K562 (cell line): ENCODE results near the gene STAT4. TPM values are rescaled to one million over a fixed set of nuclear protein-coding genes. Genes with fewer than 3 reads are reported as not detected.

Experiments
- ATAC-seq: fragments of 200-7000 bp; cut with Tn5 transposase; 3 replicates; pipeline ENCODE4 v1.9.1; 2020; ENCODE audit warnings: moderate library complexity
- BruUV-seq: library from RNA; stranded (reverse); fragments of 400-500 nt; replicated peaks from 2 replicates; lab custom pipeline; 2021; lab: Mats Ljungman, UMichigan
- CTCF ChIA-PET: fragments of 300-600 bp; formaldehyde crosslinking; extraction: SDS; loops from one replicate; lab custom pipeline; 2021; ENCODE audit warnings: low intra/inter-chr PET ratio; lab: Yijun Ruan, JAX
- POLR2A ChIA-PET: fragments of 300-600, 350-650 bp; sonication (Branson Sonifier 250); formaldehyde crosslinking; extraction: SDS; loops from one replicate; lab custom pipeline; 2021; ENCODE audit warnings: antibody characterized with exemption, inconsistent platforms; lab: Yijun Ruan, JAX
- DNase-seq, 4 experiments: peaks; one replicate each; pipeline versions ENCODE4 v3.0.0 to v3.0.0-alpha.2; 2011 to 2018; ENCODE audit warnings: low spot score in 3 of 4, mixed read lengths in 3 of 4; ENCODE audit errors: extremely low read depth in 1 of 4
- FAIRE-seq: peaks from 2 replicates; lab custom pipeline; 2011; peaks lifted over from hg19 to GRCh38; lab: Jason Lieb, UNC
- H2AFZ ChIP-seq: 2 replicates; pipeline ENCODE4 v1.6.0; 2011; ENCODE audit warnings: low read depth, low read length, control low read depth, inconsistent platforms
- H3K27ac ChIP-seq: fragments of 200-600 bp; 3 replicates; pipeline ENCODE4 v1.8.0; 2011; ENCODE audit warnings: low read depth, mild to moderate bottlenecking, control low read depth, inconsistent platforms, low read length, moderate library complexity, mixed read lengths; ENCODE audit errors: extremely low read depth
- H3K27me3 ChIP-seq, 2 experiments: fragments of 300-600 bp in 1 of 2; 2 replicates in 1 of 2; 3 replicates in 1 of 2; pipeline versions ENCODE4 v1.6.0 to v1.8.0; 2011; ENCODE audit warnings: inconsistent platforms in 2 of 2, low read length in 2 of 2, mild to moderate bottlenecking in 1 of 2, mixed read lengths in 1 of 2, moderate library complexity in 1 of 2; ENCODE audit not compliant: control insufficient read depth in 2 of 2, insufficient read depth in 2 of 2
- H3K36me3 ChIP-seq: fragments of 300-600 bp; 3 replicates; pipeline ENCODE4 v1.8.0; 2011; ENCODE audit warnings: mild to moderate bottlenecking, low read length, inconsistent platforms; ENCODE audit not compliant: control insufficient read depth, insufficient read depth
- H3K4me1 ChIP-seq, 2 experiments: fragments of 200-600 bp in 1 of 2; replicated peaks in 1 of 2; 2 replicates in 1 of 2; 3 replicates in 1 of 2; pipeline versions ENCODE4 v1.5.1 to v1.8.0; 2011; ENCODE audit warnings: inconsistent platforms in 2 of 2, low read length in 2 of 2, mild to moderate bottlenecking in 1 of 2, mixed read lengths in 1 of 2, moderate library complexity in 1 of 2; ENCODE audit not compliant: control insufficient read depth in 2 of 2, insufficient read depth in 2 of 2
- H3K4me2 ChIP-seq: 2 replicates; pipeline ENCODE4 v1.6.1; 2011; ENCODE audit warnings: low read length, control low read depth, inconsistent platforms, mixed read lengths; ENCODE audit not compliant: insufficient read depth
- H3K4me3 ChIP-seq: fragments of 200-600 bp; sonication (generic), shearing (Covaris generic); 2 replicates; pipeline ENCODE4 v1.5.1; 2016; ENCODE audit warnings: control low read depth, inconsistent platforms
- H3K79me2 ChIP-seq: fragments of 200-600 bp; 3 replicates; pipeline ENCODE4 v1.8.0; 2011; ENCODE audit warnings: low read length, inconsistent platforms; ENCODE audit not compliant: control insufficient read depth, insufficient read depth
- H3K9ac ChIP-seq, 2 experiments: 2 replicates each; pipeline versions ENCODE4 v1.6.0 to v1.6.1; 2011; ENCODE audit warnings: low read depth in 2 of 2, low read length in 2 of 2, control low read depth in 1 of 2, inconsistent platforms in 1 of 2, mild to moderate bottlenecking in 1 of 2, mixed read lengths in 1 of 2; ENCODE audit not compliant: insufficient read depth in 1 of 2
- H3K9me1 ChIP-seq: one replicate; pipeline ENCODE4 v1.6.0; 2011; ENCODE audit warnings: inconsistent platforms, mild to moderate bottlenecking, low read length, moderate library complexity; ENCODE audit not compliant: control insufficient read depth, insufficient read depth
- H3K9me3 ChIP-seq: replicated peaks from 2 replicates; pipeline ENCODE4 v1.5.1; 2011; ENCODE audit warnings: low read depth, low read length, inconsistent platforms; ENCODE audit not compliant: control insufficient read depth, insufficient read depth
- H4K20me1 ChIP-seq: replicated peaks from 2 replicates; pipeline ENCODE4 v1.6.1; 2011; ENCODE audit warnings: low read length, inconsistent platforms, mixed read lengths; ENCODE audit not compliant: control insufficient read depth, insufficient read depth
- DIDO1 ChIP-seq: fragments of 450-650 bp; IDR thresholded peaks from 2 replicates; pipeline ENCODE4 v1.6.1; 2016; ENCODE audit warnings: low read depth, missing biosample characterization, missing genetic modification characterization
- KLF1 ChIP-seq: fragments of 450-650 bp; IDR thresholded peaks from 2 replicates; pipeline ENCODE4 v1.6.1; 2016; ENCODE audit warnings: missing genetic modification characterization, missing compliant biosample characterization
- NCOA6 ChIP-seq: fragments of 450-650 bp; IDR thresholded peaks from 2 replicates; pipeline ENCODE4 v1.6.1; 2017; ENCODE audit warnings: mild to moderate bottlenecking
- TAF9B ChIP-seq: fragments of 450-650 bp; IDR thresholded peaks from 2 replicates; pipeline ENCODE4 v1.6.1; 2018; ENCODE audit warnings: mild to moderate bottlenecking; ENCODE audit not compliant: partially characterized antibody
- ZNF263 ChIP-seq: sonication (generic); formaldehyde crosslinking; IDR thresholded peaks from 2 replicates; pipeline ENCODE4 v1.8.0; 2022; ENCODE audit warnings: mild to moderate bottlenecking, missing genetic modification reagents, borderline replicate concordance
- ZNF830 ChIP-seq: fragments of 250-450 bp; sonication (Bioruptor Pico); IDR thresholded peaks from 2 replicates; pipeline ENCODE4 v1.5.0; 2021; ENCODE audit warnings: mild to moderate bottlenecking
- WGBS: fragments of 100-300 bp; shearing (Covaris generic); methylation state at CpG from one replicate; pipeline ENCODE4 v1.1.6; 2016; ENCODE audit warnings: low coverage, mixed read lengths; ENCODE audit not compliant: insufficient coverage; ENCODE audit errors: missing lambda C conversion rate; 5-methylcytosine and 5-hydroxymethylcytosine counted together
- in situ Hi-C: fragments of 300-500 bp; cut with MboI; formaldehyde crosslinking; loops from 4 replicates; pipeline ENCODE4 v1.15.0; 2018; ENCODE audit warnings: inconsistent platforms, mixed read lengths
- intact Hi-C: fragments of 100-400 bp; cut with micrococcal nuclease; formaldehyde crosslinking; loops from 2 replicates; pipeline ENCODE4 v1.14.2; 2022
- polyA plus RNA-seq, 8 experiments: library from polyadenylated mRNA; depleted of rRNA in 4 of 8; stranded (reverse) in 5 of 8; unstranded in 3 of 8; fragments of >200 nt; fragmentation: Nextera tagmentation in 2 of 8; fragmentation: Illumina TruSeq in 1 of 8; extraction: Ambion mirVana in 2 of 8; extraction: Trizol in 1 of 8; gene quantifications; 2 replicates each; pipeline versions ENCODE4 v1.2.1 to v1.2.3, GENCODE V29; 2011 to 2014; ENCODE audit warnings: inconsistent platforms in 1 of 8, missing spikeins in 1 of 8
- total RNA-seq, 7 experiments: library from RNA; depleted of rRNA in 6 of 7; stranded (reverse); fragments of >200 nt in 6 of 7; fragmentation: Illumina TruSeq in 2 of 7; extraction: Trizol in 2 of 7; gene quantifications; 2 replicates each; pipeline versions ENCODE4 v1.2.1 to v1.2.3, GENCODE V29; 2011 to 2021; ENCODE audit warnings: low replicate concordance in 1 of 7
- TF ChIP-seq, protein P1 (sequence below): fragments of 450-650 bp; formaldehyde crosslinking; IDR thresholded peaks from 2 replicates; pipeline ENCODE4 v1.4.0; 2022; ENCODE audit warnings: mild to moderate bottlenecking, moderate library complexity

The STAT4 gene
- total and polyA plus RNA-seq, 9 of the 15 experiments (the other 6 are each of a cell fraction or from before 2014, with no cell fraction given) = 0.01 to 0.06 (median 0.03) TPM; not detected in 6

DNA sequence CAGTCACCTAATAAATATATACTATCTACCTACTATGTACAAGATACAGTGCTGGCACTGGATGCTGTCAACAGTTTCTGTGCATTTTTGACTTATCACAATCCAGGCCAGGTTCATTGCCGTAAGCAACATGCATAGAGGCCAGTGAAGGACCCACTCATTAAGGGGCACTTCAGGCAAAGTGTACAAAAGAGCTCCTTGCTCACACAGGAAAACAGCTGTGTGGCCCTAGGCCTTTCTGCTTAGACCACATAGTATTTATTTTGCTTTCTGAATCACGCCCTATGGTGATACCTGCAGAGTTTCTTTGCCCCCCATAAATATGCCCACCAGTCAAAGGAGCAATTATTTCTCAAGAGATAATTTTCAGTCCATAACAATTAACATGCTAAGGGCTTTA is 39.6 kb upstream of the STAT4 start:
- no peak overlapping the region for H3K4me3 ChIP-seq
- BruUV-seq = no TSS peak
- no peak overlapping the region for H2AFZ ChIP-seq
- no peak overlapping the region for H3K9ac ChIP-seq
- in situ Hi-C loops = no loop called here
- no peak for ATAC-seq
- no peak for TF ChIP-seq DIDO1 (tag)
- TF ChIP-seq KLF1 (tag) = no peak
- TF ChIP-seq ZNF830 = no peak
- TF ChIP-seq, protein P1, sequence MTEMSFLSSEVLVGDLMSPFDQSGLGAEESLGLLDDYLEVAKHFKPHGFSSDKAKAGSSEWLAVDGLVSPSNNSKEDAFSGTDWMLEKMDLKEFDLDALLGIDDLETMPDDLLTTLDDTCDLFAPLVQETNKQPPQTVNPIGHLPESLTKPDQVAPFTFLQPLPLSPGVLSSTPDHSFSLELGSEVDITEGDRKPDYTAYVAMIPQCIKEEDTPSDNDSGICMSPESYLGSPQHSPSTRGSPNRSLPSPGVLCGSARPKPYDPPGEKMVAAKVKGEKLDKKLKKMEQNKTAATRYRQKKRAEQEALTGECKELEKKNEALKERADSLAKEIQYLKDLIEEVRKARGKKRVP (CRISPR knock-in tag) = no peak
- TF ChIP-seq ZNF263 (CRISPR knock-in tag) = no peak
- TF ChIP-seq NCOA6 = no peak
- TF ChIP-seq TAF9B = no peak
- TF ChIP-seq, all 486 proteins: peak for 0
- no peak for DNase-seq
- POLR2A ChIA-PET = no interaction called here
- CTCF ChIA-PET = no interaction called here
- Histone ChIP-seq H3K4me1 (no peaks in the 10 kb centered on the region), H3K9me1 (no peaks in the 10 kb centered on the region), H3K27ac (no peak overlapping the region), H3K27me3 (no peaks in the 10 kb centered on the region), H4K20me1 (no peaks in the 10 kb centered on the region), H3K36me3 (no peaks in the 10 kb centered on the region), H3K4me2 (no peak overlapping the region), H3K79me2 (no peaks in the 10 kb centered on the region), H3K9me3 (no peaks in the 10 kb centered on the region)
- intact Hi-C loops = no loop called here
- 9% methylated on average over 2 of the region's 2 CpGs for WGBS
- FAIRE-seq = no peak
